Measurements from ENCODE around the gene SLC6A4.

GRCh38 chr17:30256756-30257506 lies 21.4 kb upstream of the SLC6A4 start:
- TF ChIP-seq CTCF (IDR thresholded peaks at IDR 0.05 in 8 of 11, conservative IDR thresholded peaks at IDR 0.05 in 3 of 11) (no peak), POLR2AphosphoS5 (IDR thresholded peaks at IDR 0.05) (no peak), POLR2A (IDR thresholded peaks at IDR 0.05) (no peak)

Data from spleen (tissue), 7 donors.